HG02759 (cell line): ENCODE results near the gene ADGRG6.

Experiments used
- ATAC-seq: cut with Tn5 transposase; IDR thresholded peaks from one replicate; pipeline ENCODE4 v1.9.1; 2021; ENCODE audit warnings: mild to moderate bottlenecking, moderate library complexity; ENCODE audit not compliant: unreplicated experiment

The ADGRG6 gene

DNA sequence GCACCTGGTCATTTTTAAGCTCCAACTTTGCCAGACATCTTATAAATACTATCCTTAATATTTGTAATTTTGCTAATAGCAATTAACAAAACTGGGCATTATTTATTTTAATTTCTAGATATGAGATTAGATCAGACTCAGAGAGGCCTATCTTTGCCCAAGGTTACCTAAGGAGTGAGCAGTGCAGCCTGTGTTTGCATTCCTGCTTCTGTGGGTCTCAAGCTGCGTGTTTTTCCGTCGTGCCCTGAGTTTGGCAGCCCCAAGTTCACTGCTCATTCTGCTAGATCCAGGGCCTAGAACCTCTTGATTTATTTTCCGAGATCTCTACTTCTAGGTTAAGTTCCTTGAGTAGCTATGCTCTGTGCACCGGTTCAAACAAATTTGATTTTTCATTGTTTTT, 11.0 kb upstream of the ADGRG6 start:
- no peak for ATAC-seq

DNA sequence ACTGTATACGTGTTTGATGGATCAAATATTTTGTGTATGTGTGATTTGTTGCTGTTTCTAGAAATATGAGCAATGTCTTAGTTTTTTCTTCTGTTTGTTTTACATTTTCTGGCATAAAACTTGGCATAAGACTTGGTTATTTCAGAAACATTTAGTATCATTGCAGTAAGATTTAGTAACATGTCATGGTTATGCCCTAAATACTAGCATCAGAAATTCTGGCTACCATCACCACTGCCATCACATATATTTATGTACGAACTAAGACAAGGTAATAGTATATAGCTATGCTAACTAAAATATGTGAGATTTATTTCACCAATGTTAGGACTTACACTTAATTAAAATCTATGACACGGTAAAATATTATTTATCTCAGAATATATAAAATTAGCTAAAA, 10.3 kb upstream of the ADGRG6 start:
- no peak for ATAC-seq

DNA sequence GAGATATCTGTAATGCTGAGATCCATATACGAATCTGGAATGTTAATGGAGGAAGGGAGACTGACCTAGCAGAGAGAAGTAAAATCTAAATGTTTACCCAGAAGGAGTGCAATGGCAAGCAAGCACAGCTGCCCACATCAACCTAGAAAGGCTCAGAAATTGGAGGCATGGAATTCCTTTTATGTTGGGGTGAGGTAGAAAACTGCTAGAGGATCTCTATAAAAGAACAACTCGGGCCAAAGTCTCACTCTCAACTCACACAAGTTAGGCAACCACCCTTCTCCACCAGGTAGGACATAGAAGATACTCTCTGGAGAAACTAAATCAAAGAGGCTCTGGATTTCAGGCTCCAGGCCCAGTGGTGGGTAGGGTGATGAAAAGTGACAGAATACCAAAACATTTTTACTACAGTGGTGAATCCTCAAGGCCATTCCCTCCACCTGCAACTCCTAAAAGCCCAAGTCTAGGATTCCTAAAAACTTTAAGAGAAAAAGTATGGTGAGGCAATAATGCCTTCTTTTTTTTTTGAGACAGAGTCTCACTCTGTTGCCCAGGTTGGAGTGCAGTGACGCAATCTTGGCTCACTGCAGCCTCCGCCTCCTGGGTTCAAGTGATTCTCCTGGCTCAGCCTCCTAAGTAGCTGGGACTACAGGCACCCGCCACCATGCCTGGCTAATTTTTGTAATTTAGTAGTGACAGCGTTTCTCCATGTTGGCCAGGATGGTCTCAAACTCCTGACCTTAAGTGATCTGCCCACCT, 9.5 kb upstream of the ADGRG6 start:
- ATAC-seq, result no peak

DNA sequence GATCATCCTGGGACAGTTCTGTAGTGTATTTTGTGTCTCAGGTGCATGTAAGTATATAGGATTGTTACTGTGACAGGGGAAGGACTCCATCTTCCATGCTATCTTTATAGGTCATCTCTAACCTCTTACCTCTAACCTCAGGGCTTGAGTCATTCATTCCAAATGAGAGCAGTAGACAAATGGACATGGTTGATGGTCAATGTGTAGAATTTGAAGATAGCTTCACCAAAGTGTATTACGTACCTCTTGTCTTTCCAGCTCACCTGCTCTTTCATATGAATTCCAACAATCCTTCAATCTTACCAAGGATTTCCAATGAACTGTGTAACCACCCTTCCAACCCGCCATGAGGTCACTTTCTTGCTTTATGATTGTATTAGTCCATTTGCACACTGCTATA, 8.7 kb upstream of the ADGRG6 start:
- ATAC-seq, result no peak

DNA sequence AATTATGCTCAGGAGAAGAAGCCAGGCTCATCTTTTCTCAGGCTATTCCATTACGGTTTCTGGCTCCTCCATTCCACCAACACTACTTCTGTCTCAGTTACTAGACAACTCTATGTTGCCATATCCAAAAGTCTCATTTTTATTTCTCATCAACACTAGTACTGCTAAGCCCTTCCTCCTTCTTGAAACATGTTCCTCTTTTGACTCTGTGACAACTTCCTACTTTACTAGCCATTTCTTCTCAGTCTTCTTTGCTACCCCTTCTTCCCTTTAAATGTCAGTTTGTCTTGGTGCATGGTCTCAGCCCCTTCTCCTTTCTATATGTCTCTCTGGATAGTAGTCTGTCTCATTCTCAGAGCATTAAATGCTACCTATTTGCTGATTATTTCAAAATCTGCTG, 7.1 kb upstream of the ADGRG6 start:
- ATAC-seq, result no peak

DNA sequence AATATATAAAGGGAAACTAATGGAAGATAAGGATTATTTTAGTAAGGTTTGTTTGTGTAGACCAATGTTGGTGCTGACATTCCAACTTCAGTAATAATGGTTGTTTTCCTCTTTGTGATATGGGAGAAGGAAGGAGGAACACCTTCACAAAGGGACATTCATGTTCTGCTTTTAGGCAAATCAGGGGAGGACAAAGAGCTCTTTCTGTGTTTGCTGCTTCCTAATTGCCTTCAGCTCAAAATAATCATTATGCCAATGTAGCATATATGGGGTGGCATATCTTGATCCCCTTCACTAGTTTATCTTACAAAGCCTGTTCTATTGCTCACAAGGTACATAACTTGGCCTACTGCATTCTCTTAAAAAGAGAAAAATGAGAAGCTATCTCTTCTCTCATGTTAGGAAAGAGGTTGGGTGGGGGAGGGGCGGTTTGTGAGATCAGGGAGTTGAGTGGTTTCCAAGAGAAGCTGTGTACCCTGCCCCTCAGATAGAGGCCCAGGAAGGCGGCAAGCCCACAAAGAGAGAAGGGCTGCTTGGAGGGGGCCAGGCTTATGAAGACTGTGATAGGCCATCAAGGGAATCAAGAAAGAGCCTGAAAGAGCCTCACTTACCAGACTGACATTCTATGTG, 4.7 kb upstream of the ADGRG6 start:
- ATAC-seq, result no peak

DNA sequence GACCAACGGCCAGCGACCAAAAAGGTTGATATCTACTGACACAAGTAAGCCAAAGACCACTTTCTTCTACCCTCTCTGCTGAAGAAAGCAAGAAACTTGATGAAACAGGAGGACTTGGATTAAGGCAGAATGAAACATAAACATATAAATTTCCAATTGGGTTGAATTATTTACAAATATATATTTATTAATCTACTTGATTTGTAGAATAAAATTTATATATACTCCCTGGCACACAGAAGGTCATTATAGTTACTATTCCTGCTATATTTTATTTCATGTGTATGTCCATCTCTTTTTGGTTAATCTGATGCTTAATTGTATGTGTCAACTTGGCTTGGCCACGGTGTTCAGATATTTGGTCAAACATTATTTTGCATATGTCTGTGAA, 4.2 kb upstream of the ADGRG6 start:
- ATAC-seq, result no peak

DNA sequence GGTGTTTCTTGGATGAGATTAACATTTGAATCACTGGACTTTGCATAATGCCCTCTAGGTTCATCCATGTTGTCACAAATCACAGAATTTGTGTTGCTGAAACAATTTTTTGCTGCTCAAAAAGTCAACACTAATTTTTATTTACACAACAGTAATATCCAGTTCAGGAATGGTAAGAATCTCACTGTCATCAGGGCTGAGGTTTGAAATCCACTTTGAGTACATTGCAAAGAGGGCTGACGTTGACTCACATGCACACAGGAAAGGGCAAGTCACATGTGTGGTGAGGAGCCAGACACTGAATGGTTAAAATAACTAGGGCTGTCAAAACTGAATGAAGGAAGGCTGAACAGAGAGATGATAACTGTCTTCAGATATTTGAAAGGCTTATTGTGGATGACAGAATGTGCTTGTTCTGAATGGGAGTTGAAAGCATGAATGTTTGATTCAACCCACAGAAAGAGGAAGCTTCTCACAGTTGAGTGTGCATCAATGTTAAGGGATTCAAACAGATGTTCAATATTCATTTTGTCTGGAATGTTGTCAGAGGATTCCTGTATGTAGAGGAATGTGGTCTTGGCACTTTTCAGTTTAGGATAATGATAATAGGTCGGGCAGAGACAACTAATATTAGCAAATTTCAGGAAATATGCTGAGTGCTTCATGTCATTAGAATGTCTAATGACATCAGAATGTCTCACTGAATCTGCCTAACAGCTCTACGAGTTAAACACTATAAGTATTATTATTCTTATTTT, 3.6 kb upstream of the ADGRG6 start:
- ATAC-seq, result no peak

DNA sequence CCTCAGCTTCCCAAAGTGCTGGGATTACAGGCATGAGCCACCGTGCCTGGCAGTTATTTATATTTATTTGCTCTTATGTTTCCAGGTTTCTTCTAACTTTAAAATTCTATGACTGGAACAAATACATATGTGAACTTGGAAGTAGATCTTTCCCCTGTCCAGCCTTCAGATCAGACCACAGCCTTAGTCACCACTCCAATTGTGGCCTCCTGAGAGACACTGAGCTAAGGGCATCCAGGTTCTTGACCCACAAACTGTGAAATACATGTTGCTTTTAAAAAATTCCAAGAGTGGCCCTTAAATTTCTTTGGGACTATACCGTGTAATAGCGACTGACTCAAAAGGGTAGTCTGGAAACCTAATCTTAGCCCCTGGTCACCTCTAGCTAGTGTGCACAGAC, 1.5 kb upstream of the ADGRG6 start:
- no peak for ATAC-seq

DNA sequence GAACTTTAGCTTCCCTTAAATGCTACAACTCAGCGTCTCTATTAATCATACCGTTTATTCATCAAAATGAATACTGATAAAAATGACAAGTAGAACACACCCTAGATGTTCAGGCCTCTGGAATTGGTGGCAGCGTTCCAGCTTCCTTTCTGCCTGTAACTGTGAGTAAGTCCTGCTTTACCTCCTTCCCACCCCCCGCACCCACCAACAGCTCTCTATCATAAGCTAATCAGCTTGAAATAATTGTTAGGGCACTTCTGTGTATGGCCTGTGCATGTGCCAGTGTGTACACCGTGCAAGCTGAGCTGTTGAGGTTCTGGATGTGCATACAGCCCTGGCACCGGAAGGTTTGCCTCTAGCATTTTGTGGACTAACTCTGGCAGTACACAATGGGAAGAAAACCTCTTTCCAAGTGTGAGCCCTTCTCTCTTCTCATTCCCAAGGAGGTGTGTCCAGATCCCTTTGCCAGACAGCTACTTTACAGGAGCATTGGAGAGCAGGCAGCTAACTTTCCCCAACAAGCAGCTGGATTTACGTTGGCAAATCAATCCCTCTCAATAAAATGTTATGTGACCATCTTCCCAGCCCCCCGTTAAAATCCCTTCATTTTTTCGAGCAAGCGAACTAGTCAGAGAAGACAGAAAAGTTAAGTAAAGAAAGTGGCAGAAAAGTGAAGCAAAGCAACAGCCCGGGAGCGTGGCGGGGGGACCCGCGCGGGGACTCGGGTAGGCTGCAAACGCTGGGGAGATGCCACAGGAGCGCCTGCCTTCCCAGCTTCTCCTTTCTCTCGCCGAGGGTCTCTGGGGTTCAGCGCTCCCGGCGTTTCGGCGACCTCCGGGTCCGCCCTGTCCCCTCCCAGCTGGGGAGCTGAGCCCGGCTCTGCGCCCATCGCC, 803 bp upstream of the ADGRG6 start:
- ATAC-seq, result peak; percentile 17

DNA sequence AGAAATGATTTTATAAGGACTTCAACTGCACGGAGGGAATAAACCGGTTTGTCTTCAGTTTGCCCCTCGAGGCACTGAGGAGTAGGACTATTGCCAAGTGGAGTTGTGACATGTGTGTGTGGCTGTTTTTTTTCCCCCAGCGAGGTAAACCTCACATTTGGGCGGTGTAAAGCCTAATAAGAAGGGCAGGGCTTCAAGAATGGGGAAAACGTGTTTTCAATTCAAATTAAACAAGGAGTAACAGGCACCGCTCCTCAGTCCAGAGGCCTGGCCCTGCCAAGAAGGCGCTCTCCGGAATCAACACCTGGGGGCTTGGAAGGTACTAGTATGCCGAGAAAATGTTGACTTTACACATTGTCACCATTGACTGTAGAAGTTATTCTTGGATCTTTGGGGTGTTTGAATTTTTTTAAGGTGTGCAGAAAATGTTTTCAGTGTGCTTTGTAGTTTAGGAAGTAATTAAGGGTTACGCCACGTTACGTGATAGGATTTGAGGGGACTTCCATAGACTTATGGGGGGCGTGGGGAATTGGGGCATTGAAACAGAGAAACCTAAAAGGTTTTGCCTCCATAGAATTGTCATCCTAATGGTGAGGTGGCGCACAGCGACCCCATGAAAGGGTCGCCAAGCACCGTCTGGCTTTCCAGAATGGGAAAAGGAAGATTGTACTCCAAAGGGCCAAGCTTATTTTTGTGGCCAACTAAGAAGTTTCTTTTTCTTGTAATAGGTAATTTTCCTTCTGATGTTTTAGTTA, 791 bp downstream of the ADGRG6 start:
- no peak for ATAC-seq

DNA sequence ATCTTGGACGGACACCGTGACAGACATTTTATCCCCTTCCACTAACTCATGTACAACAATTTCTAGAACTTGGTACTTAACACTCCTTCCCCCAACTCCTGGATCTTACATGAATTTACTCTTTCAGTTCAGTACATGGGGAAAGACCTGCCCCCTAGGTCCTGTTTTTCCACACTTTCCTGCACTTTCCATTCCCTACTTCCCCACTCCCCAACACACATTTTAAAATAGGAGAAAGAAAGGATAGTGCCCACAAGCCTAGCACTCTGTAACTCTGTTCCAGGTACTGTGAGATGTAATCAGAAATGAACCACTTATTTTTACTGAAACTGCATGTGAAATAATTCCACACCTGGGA, 1.3 kb downstream of the ADGRG6 start:
- ATAC-seq, result no peak

DNA sequence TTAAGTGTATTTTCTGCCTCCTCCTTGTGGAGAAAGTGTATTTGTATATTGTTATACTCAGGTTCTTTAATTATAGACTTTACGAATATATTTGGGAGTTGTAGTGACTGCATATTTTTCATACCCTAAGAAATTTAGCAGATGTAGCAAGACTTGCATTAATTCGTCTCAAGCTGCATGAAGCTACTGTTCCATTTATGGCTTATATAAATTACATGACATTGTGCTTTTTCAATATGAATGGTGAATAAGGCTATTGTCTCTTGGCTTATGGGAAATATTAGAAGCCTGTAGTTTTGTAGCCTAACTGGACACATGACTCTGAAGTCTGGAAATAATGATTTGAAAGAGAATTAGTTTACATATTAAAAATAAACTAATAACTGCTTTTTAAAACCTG, 2.4 kb downstream of the ADGRG6 start:
- ATAC-seq, result no peak

DNA sequence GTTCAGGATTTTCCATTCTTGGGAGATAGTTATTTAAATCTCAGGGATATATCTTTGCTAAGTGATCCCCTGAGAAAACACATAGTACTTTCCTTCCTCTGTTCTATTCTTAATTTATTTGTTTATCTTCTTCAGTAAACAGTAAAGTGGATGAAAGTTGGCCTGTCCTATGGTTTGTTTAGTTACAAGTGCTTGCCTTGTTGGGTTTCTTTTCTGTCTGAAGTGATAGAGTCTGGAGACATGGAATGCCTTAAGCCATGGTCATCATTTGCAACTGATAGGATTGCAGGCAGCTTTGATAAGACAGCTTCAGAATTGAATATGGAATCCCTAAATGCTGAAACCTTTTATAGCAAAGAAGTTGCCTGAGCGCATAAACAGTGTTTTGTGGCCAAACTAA, 4.9 kb downstream of the ADGRG6 start:
- no peak for ATAC-seq

DNA sequence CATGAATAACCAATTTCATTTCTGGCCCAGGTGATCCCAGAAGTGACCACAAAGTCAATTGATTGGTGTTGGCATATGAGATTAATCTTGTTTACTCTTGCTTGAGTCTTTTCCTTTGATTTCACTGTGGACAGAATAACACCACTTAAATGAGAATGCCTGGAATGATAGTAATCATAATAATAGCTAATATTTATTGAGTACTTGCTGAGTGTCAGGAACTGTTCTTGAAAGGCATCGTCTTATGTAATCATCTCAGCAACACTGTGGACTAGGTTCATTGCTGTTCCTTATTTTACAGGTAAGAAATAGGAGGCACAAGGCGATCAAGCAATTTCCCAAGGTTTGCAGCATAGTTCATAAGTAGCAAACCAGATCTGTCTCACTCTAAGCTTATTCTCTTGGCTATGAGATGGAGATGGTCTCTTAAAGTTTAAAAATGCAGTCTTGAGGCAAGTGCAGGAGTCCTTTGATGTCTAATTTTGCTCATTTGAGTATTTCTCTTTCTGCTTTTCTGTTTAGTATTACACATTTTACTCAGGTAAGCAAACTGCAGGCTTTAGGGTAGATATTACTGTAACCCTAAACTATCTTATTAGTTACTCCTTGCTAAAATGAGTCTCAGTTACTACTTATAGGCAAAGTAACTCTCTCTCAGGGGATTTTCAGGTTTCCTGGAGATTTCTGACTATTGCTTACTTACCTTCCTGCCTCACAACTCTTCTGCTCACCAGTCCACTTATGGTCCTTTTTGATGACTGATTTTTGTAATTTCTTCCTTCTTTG, 6.3 kb downstream of the ADGRG6 start:
- no peak for ATAC-seq

DNA sequence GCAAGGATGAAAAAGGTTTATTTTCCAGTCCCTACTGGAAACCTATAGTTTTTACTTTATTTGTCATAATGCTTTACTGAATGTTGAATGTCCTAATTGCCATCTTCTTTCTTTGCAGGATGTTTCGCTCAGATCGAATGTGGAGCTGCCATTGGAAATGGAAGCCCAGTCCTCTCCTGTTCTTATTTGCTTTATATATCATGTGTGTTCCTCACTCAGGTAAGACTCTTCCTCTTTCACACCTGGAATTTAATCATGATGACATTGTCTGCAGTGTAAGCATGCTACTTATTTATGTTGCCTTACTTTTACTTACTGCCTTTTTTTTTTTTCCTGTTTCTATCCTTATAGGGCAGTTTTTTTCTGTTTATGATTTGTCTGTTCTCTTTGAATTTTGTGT, 7.6 kb downstream of the ADGRG6 start:
- no peak for ATAC-seq

DNA sequence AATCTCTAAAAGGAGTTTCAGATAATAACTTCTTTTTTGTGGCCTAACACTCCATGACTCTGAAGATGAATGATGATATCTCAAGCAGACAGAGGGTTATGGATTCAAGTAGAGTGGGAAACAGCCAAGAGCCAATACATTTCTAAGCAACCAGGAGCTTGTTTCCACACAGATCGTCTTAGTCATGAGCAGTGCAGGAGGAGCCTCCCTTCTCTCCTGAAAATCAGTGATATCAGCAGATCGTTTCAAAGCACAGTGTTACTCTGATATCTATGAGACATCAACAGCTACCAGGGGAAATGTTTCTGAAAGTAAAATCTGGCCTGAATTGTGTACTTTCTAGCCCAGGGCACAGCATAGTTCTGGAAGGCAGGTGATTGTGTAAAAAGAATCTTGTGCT, 11.5 kb downstream of the ADGRG6 start:
- ATAC-seq, result no peak

DNA sequence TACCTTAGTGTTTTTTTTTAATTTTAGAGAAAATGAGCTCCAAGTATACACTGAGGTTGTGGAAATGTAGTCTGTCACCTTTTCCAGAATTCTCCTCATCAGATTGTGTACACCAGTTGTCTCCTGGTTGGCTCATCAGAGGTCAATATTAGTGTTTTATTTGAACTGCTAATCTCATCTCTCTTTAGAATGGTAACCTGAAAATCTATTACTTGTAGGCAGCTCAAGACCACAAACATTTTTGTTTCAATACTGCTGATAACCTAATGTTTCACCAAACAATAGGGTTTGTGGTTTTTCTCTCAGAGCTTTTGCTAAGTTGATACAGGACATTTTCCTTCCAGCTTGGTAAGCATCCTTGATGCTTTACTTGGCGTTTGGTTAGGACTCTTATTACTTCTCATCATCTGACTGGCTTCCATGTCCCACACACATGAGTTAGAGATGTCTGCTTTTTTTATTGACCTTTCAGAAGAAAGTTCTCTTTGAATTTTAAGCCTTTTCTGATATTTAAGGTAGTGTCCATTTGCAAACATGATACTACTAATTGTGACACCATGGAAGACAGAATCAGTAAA, 15.1 kb downstream of the ADGRG6 start:
- ATAC-seq, result no peak

DNA sequence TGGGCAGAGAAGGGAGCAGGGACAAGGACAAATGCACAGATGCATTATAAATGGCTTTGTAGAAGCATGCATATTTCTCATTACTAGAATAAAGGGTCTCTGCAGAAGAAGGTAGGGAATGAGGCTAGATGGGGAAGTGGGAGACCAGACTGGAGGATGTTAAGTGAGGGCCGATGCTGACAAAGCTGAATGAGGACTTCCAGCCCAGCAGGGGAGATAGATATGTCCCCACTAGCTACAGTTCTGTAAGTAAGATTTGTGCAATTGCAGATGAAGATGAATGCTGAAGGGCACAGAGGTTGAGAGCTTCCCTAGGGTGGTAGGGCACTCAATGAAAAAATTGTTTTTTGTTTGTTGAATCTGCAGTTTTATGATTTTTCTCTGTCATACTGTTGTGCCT, 16.9 kb downstream of the ADGRG6 start:
- no peak for ATAC-seq
